ENCODE data around the gene EIF2AK2.

Gene EIF2AK2

GRCh38 chr2:37098416-37099118 lies 58.2 kb downstream of the EIF2AK2 start:
- peak; percentile 13 for DNase-seq

DNA sequence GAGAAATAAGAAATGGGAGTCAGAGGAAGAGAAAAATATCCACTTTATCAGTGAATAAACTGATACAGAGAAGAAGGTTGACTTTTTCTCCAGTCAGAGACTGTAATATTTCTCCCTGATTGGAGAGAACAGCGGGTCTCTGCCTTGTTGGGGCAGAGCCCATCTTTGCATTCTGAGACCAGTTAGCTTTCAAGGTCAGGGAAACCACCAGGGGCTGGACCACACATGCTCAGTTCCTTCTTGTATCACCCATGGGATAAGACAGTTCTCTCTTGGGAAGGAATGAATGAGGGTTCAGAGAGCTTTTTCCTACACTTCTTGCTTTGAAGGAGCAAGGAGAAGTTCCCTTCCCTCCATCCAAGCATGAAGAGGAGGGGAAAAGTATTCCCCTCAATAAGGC lies 60.2 kb downstream of the EIF2AK2 start:
- no peak for DNase-seq

GRCh38 chr2:37091873-37092272 lies 64.9 kb downstream of the EIF2AK2 start:
- no peak for DNase-seq

DNA sequence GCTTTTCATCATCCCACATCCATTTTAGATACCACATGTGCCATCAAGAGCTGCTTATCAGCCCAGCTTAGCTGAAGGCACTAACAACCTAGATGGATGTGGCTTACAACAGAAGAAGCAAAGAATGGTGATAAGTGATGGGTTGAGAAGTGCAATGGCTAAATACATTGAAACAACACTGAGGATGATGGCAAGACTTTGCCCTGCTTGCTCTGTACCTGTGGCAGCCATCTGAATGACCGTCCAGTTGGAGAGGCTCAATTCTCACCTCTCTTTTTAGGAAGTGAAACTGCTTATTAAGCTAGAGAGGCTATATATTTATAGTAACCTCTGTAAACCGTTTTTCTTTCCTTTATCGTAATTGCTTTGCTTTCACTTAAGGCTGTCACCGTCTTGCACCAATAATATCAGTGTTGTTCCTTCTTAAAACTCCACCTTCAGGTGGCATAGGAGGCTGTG lies 66.7 kb downstream of the EIF2AK2 start:
- no peak for DNase-seq

DNA sequence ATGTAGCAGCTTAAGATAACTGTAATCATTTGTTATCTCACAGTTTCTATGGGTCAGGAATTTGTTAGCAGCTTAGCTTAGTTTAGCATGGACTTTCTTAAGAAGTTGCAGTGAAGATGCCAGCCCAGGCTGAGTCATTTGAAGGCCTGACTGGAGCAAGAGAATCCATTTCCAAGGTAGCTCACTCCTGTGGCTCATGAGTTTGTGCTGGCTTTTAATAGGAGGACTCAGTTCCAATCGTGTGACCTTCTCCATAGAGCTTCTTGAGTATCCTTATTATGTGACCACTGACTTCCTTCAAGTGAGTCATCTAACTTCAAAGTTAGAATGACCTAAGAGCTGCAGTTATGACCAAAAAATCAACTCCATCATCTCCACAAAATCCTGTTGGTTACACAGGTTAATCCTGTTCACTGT lies 71.0 kb downstream of the EIF2AK2 start:
- DNase-seq: peak; percentile 77

- no peak for DNase-seq
These were observed 72.0 kb downstream of the EIF2AK2 start for GRCh38 chr2:37084797-37085196.

GRCh38 chr2:37083873-37084794 lies 72.6 kb downstream of the EIF2AK2 start, which contains the start of the genes GPATCH11 and HEATR5B:
Gene GPATCH11 (plus strand): TSS chr2:37084518. CDS start chr2:37088382, 3,864 bp downstream.
Gene HEATR5B (minus strand): TSS chr2:37084372. CDS start chr2:37083414, 958 bp downstream.
- DNase-seq: peak; percentile 96

GRCh38 chr2:37080689-37081088 lies 76.1 kb downstream of the EIF2AK2 start:
- DNase-seq: no peak

GRCh38 chr2:37080266-37080665 lies 76.5 kb downstream of the EIF2AK2 start:
- DNase-seq: no peak

DNA sequence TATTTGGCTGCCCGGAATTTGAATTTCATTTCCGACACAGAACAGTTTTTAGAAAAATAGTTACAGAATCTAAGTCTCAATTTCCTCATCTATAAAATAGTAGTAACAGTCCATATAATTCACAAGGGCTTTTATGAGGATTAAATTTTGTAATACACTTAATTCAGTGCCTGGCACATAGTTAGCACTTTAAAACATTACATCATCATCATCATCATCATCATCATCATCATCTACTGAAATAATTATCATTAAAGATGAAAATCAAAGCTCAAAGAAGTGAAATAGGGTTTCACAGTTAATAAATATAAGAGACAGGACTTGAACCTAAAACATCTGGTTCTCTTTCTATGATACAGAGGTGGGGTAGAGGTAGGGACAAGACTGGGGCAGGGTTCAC lies 85.8 kb downstream of the EIF2AK2 start:
- DNase-seq: no peak

DNA sequence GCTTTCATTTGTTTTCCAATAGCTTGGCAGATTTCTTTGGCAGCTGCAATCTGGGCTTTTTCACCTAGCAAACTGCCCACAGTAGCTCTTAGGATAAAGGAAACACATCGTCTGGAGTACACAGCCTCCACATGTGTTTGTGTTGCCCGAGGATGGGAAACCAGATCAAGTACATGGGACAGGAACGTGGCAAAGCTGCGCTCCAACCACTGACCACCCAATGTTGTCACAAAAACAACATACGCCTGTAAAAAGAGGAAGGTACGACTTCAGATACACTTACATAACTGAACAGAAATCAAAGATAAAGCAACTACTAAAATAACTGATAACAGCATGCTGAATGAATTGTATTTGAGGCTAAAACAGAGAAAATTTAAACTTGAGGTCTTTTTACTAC lies 88.1 kb downstream of the EIF2AK2 start:
- DNase-seq: no peak

DNA sequence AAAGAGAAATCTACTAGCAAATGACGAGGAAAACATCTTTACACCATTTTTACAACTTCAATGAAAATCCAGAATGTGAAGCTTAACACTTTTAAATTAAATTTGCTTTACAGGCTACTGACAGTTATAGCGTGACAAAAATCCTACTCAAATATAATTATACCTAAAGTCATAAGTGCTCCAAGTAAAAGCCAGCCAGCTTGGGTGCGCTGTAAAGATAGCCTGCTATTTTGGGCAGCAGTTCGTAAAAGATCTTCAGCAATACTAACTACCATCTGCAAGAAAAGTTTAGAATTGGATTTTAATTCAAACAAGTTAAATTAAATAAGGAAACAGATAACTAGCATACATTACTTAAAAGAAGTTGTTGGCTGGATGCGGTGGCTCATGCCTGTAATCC lies 95.0 kb downstream of the EIF2AK2 start:
- DNase-seq: no peak

- DNase-seq: no peak
These were observed 95.6 kb downstream of the EIF2AK2 start for GRCh38 chr2:37061013-37061711.

DNA sequence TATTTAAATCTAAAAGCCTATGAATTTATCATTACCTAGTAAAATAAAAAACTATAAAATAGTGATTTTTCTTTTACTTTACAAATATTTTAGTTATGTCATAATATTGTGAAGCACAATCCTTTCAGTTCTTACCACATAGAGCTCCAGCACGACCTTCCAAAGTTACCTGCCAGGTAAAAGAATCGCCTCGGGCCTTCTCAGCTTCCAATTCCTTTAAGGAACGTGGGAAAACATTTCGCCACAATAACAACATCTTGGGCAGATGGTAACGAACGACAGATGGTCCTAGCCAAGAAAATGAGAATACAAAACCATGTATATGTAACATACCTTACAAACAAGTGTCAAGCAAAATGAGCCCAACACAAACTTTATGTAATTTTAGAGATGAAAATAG lies 96.3 kb downstream of the EIF2AK2 start:
- no peak for DNase-seq

DNA sequence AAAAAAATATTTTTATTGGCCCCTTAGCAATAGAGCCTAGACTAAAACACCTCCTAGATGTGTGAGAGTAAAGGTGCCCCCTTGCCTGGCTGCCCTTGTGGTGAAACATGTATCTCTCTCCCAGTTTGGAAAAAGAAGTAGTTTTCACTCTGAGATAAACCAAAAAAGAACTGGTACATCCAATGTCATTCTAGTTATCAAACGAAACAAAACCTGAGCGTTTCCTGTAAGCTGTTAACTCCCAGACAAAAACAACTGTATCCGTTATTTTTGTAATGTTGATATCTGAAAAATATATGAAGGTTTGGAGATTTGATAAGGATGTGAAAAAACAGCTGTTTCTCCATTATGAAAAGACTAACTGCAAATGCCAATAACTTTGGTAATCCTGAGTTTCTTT lies 96.9 kb downstream of the EIF2AK2 start:
- DNase-seq: no peak

DNA sequence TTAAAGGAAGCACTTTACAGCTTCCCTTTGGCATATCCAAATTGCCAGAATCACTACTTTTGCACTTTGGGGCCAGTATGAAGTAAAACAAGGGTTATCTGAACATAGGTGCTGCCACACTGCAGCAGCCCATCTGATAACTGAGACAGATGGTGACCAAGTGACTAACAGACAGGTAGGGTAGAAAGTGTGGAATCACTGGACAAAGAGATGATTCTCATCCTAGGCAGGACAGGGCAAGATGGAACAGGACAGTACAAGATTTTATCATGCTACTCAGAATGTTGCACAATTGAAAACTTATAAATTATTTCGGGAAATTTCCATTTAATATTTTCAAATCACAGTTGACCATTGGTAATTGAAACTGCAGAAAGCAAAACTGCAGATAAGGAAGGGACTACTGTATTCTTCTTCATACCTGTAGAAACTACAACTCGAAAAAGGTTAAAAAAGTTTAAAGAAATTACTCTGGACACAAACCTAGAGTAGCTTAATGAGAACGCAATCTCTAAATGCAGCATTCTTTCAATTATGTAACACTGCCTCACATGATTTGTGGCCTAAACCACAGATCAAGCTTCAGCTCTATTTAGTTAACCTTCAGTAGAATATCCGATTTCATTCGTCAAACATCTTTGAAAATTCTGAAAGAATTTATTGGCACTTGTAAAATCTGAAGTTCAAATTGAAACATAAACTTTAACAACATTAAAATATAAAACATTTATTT lies 104.0 kb downstream of the EIF2AK2 start:
- no peak for DNase-seq
